Stimulated activated CD8-positive, alpha-beta memory T cell treated with anti-CD3 and anti-CD28 coated beads, Interleukin-4, amount 100 ng/mL, for 24 hours (primary cell): ENCODE measurements around the gene DLEC1.
A peak's percentile ranks its signal among the peaks of the same experiment; 100 is the strongest.

Source experiments
- DNase-seq: peaks from one replicate; pipeline ENCODE4 v3.0.0-alpha.2; 2020; ENCODE audit warnings: low read depth

Gene DLEC1

DNA sequence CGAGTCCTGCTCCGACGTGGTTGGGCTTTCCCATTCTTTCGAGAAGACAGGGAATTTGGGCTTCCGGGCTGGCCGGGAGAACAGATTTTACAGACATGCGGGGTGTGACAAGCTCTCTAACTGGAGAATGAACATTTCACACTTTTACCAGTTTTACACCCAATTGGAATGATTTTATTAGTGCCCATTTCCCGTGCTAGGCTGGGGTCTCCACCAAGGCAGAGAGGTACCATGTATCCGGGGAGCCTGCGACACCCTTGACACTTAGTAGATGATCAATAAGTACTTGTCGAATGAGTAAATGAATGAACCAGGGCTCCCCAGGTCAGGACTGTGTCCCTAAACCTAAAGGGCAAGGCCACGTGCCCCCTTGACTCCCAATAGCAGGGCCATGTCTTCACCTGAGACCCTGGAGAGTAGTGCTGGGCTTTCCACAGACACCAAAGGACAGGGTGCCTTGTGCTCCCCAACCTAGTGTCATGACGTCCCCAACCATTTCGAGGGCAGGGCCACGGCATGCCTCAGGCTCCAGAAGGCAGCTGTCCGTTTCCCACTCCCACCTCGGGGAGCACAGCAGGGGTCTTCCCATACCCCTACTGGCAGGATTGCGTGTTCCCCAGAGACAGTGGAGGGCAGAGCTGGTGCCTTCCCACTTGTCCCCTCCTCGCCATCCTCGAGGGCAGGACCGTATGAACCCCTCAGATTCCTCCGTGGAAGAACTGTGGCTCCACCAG lies 98.8 kb downstream of the DLEC1 start:
- no peak for DNase-seq

DNA sequence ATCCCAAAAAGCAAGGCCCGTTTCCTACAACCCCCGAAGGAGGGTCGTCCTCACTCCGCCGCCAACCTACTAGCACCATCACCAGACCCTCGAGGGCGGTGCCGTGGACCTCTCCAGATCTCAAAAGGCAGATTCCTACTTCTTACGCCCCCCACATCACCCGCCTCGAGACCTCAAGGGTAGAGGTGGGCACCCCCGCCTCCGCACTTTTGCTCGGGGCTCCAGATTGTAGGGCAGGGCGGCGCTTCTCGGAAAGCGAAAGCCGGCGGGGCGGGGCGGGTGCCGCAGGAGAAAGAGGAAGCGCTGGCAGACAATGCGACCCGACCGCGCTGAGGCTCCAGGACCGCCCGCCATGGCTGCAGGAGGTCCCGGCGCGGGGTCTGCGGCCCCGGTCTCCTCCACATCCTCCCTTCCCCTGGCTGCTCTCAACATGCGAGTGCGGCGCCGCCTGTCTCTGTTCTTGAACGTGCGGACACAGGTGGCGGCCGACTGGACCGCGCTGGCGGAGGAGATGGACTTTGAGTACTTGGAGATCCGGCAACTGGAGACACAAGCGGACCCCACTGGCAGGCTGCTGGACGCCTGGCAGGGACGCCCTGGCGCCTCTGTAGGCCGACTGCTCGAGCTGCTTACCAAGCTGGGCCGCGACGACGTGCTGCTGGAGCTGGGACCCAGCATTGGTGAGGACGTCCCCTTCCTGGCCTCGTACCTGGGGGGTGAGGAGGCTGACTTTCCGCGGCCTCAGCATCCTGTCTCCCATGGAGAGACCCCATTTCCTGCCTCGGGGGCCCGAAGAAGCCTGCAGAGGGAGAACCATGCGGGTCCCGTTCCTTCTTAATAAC lies 99.6 kb downstream of the DLEC1 start, which contains the start of gene MYD88:
MYD88 (plus strand) TSS at position 313 of the 842 bp plus-strand sequence; CDS start at position 353, 40 bp downstream.
- peak; percentile 82 for DNase-seq

DNA sequence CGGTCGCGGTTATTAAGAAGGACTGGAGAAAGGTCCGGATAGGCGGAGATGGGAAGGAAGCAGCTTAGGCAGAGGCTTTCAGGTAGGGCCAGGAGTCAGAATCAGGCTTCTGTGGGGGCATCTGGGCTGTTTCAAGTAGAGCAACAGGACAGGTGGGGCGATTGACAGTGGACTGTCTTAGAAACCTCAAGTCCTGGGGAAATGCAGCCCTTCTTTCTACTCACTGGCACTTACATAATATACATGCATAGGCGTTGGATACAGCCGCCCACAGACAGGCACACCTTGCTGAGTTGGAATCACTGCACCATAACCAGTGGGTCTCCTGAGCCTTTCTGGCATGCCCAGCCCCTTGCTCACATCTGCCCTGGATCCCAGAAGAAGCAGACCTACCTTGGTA lies 100.2 kb downstream of the DLEC1 start:
- no peak for DNase-seq

DNA sequence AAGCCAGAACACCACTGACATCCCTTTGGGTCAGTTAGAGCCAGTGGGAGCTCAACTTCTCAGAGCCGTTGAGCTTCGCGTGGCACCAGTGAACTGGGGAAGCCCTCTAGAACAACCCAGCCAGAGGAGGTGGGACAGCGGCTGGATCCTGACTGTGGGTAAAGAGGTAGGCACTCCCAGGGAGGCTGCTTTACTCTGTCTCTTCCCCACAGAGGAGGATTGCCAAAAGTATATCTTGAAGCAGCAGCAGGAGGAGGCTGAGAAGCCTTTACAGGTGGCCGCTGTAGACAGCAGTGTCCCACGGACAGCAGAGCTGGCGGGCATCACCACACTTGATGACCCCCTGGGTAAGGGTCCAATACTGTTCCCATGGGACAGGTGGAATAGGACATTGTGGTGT lies 100.6 kb downstream of the DLEC1 start:
- DNase-seq = no peak

DNA sequence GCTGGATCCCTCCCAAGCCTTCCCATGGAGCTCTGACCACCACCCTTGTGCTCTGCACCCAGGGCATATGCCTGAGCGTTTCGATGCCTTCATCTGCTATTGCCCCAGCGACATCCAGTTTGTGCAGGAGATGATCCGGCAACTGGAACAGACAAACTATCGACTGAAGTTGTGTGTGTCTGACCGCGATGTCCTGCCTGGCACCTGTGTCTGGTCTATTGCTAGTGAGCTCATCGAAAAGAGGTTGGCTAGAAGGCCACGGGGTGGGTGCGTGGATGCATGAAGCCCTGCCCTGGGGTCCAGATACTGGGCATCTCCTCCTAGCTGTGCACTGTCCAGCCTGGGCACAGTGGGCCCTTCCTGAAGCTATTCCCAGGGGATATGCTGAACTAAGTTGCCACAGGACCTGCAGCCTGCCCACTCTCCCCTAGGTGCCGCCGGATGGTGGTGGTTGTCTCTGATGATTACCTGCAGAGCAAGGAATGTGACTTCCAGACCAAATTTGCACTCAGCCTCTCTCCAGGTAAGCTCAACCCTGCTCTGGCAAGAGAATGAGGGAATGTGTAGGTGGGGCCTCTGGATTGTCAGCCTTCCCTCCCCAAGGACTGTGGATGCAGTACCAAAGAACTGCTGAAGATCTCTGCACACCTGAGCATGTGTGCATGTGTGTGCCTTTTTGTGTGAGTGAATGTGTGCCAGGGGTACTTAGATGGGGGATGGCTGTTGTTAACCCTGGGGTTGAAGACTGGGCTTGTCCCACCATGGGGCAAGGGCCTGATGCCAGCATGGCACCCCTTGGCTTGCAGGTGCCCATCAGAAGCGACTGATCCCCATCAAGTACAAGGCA lies 101.5 kb downstream of the DLEC1 start:
- DNase-seq = no peak

DNA sequence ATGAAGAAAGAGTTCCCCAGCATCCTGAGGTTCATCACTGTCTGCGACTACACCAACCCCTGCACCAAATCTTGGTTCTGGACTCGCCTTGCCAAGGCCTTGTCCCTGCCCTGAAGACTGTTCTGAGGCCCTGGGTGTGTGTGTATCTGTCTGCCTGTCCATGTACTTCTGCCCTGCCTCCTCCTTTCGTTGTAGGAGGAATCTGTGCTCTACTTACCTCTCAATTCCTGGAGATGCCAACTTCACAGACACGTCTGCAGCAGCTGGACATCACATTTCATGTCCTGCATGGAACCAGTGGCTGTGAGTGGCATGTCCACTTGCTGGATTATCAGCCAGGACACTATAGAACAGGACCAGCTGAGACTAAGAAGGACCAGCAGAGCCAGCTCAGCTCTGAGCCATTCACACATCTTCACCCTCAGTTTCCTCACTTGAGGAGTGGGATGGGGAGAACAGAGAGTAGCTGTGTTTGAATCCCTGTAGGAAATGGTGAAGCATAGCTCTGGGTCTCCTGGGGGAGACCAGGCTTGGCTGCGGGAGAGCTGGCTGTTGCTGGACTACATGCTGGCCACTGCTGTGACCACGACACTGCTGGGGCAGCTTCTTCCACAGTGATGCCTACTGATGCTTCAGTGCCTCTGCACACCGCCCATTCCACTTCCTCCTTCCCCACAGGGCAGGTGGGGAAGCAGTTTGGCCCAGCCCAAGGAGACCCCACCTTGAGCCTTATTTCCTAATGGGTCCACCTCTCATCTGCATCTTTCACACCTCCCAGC lies 102.4 kb downstream of the DLEC1 start:
- DNase-seq = no peak

DNA sequence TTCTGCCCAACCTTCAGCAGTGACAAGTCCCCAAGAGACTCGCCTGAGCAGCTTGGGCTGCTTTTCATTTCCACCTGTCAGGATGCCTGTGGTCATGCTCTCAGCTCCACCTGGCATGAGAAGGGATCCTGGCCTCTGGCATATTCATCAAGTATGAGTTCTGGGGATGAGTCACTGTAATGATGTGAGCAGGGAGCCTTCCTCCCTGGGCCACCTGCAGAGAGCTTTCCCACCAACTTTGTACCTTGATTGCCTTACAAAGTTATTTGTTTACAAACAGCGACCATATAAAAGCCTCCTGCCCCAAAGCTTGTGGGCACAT lies 102.9 kb downstream of the DLEC1 start:
- DNase-seq = no peak

DNA sequence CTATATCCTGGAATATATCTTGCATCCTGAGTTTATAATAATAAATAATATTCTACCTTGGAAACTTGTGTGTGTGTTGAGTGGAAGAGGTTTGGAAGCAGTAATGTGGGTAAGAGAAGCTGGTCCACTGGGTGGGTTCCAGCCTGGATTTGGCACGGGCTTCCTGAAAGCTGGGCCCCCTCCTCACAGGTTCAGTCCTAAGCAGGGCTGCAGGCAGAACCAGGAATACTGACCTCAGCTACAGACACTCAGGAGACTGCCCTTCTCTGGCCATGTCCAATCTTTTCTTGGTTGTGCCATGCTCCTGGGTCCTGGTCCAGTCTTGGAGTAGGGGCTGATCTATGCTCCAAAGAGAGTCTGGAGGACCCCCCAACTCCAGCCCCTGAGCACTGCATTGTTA lies 104.0 kb downstream of the DLEC1 start:
- no peak for DNase-seq

DNA sequence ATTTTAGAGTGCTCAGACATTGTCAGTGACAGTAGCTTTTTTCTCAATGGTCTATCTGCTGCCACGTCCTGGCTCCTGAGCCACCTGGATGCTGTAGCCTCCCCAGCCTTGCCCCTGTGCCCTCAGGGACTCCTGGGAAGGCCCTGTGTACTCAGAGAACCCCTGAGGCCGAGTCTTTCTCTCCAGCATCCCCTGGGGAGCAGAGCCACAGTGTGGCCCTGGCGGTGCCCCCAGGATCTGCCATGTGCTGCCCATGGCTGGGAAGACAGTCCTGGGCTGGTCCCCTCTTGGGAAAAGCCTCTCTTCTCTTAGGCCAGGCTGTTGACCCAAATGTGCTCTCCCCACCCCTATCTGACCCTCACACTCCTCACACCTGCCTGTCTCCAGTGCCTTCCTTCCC lies 104.5 kb downstream of the DLEC1 start:
- DNase-seq = no peak

DNA sequence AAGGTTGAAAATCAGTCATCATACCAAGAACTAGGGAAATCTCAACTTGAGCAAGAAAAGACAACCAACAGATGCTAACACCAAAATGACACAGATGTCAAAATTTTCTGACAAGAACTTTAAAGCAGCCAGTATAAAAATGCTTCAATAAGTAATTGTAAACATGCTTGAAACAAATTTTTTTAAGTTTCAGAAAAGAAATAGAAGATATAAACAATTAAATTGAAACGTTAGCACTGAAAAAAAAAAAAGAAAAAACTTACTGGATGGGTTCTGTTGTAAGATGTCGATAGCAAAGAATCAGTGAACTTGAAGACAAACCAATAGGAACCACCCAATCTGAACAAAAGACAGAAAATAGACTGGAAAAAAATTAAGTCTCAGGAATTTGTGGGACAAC lies 107.5 kb downstream of the DLEC1 start:
- DNase-seq = no peak

DNA sequence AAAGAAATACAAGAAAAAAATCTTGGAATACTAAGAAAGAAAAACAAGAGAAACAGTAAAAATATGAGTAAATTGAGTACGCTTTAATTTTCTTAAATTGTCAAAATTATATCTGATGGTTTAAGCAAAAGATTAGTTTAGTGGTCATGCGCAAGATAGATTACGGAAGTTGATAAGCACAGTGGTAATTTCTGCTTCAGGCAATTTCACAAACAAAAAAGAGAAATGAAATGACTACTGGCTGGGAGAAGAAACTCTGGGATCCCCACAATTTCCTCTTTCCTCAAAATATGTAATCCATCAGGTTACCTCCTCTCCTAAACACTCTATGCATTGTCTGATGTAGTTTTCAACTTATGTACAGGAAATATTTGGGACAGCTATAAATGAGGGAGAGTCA lies 108.4 kb downstream of the DLEC1 start:
- no peak for DNase-seq

DNA sequence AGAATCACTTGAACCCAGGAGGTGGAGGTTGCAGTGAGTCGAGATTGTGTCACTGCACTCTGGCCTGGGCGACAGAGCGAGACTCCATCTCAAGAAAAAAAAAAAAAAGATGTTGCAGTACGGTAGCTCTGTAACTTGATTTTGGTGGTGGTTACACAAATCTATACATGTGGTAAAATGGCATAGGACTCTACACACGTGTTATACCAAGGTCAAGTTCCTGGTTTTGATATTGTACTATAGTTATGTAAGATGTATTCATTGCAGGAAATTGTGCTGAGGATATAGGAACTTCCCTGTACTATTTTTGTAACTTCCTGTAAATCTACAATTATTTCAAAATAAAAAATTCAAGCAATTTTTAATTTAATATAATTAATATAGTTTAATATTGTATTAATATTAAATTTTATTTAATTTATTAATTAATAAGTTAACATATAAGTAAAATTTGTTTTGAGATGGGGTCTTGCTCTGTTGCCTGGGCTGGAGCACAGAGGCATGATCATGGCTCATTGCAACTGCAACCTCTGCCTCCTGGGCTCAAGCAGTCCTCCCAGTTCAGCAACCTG lies 109.4 kb downstream of the DLEC1 start:
- DNase-seq = no peak

DNA sequence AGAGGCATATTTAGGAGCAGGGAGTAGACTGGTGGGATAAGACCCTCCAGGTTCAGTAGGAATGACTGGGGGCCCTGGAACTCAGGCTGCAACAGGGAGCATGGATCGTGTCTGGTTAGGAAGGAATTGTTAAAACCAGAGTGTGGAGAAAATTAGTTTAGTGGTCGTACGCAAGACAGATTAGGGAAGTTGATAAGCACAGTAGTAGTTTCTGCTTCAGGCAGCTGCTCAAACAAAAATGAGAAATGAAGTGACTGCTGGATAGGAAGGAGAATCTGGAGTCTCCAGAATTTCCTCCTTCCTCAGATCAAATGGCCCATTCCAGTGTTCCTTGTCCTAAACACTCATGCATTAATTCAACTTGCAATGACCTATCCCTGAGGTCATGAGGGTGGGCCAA lies 110.7 kb downstream of the DLEC1 start:
- DNase-seq = no peak

DNA sequence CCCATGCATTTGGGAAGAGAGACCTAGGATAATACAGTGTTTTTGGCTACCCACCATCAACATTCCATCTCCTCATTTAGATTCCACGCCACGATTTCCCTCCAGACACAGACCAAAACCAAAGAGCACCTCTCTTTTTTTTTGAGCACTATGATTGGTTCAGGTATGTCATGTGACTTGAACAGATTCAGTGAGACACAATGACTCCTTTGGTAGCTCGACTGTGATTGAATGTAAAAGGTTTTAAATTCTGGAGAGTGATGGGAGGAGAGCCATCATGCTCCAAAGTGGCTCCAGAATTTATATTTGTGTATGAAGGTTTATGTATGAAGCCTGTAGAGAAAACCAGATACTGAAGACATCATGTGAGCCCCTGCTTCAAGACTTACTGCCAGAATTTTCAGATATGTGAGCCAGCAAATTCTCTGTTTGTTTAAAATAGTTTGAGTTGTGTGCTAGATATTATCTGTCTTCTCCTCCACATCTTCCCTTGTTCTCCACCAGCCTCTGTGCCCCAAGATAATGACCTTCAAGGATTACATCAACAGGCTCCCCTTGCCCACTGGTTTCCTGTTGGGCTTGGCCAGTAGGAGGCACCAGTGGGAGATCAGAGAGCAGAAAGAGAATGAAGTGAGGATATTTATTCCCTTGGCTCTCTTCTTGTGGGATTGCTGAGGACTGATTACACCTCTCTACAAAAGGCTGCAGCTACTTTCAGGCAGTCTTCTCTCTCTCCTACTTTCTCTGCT lies 111.9 kb downstream of the DLEC1 start:
- DNase-seq = no peak

DNA sequence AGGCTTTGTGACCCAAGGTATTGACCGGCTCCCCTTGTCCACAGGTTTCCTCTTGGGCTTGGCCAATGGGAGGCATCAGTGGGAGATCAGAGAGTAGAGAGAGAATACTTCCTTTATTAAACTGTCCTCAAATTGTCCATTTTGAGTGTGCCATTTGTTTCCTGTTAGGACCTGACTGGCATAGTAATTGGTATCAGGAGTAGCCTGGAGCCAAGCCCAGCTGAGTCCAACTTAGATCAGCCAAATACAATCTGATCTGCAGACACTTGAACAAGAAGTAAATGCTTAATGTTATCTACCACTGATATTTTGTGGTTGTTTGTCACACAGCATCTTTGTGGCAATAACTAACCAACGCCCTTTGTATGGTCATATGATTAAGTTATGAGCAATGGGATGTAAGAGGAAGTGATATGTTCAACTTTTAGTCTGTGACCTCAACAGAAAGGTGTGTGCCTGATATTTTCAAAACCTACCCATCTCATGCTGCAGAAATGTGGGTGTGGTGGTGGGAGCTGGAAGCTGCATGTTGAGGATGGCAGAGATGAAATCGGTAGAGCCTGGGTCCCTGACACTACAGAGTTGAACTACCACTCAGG lies 112.8 kb downstream of the DLEC1 start:
- DNase-seq = no peak

DNA sequence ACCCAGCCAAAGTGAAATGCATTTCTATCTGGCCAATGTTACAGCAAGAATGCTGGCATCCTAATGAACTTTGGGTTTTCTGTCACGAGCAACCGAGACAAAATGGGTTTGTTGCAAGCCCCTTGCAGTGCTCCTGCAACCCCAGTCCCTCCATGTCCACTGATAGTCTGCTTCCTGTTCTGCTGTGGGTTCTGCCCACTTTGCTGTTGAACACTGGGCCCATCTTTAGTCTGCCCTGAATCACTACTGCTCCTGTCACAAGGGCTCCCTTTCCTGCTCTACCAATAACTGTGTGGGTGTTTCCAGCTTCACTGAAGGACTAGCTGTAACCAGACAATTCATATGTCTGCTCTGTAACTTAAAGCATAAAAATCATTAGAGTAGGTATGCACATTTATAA lies 113.6 kb downstream of the DLEC1 start:
- no peak for DNase-seq

DNA sequence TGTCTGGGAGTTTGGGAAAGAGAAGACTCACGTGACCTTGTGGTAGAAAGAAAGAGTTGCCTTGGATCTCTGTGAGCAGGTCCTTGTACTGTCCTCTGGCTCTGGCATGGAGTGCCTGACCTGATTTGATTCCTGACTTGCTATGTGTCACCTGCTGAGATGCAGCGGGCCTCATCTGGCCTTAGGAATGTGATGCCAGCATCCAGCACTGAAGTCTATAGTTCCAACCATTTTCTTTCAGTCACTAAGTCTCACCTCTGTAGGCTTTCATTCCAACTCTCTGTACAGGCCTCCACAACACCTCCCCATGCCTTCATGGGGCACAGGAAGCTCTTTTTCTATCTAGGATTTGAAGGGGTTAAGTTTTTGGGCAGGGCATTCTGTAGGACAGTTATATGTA lies 114.2 kb downstream of the DLEC1 start:
- DNase-seq = no peak

DNA sequence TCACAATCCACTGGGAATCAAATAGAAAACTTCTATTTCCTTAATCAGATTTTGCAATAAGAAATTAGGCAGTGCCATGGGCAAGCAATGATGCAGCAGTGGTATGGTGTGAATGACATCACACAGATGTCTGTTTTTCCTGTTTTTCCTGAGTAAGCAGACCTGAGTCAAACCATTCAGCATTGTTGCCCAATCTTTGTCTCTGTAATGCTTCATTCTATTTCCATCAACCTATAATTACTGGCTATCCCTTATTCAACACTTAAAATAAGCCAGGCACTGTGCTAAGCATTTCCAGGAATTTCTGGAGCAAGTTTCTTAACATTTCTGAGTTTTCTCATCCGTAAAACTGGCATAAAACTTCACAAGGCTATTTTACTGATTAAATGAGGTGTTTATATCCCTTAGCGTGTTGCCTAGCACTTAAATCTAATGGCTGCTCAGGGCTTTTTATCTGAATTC lies 115.1 kb downstream of the DLEC1 start:
- no peak for DNase-seq

DNA sequence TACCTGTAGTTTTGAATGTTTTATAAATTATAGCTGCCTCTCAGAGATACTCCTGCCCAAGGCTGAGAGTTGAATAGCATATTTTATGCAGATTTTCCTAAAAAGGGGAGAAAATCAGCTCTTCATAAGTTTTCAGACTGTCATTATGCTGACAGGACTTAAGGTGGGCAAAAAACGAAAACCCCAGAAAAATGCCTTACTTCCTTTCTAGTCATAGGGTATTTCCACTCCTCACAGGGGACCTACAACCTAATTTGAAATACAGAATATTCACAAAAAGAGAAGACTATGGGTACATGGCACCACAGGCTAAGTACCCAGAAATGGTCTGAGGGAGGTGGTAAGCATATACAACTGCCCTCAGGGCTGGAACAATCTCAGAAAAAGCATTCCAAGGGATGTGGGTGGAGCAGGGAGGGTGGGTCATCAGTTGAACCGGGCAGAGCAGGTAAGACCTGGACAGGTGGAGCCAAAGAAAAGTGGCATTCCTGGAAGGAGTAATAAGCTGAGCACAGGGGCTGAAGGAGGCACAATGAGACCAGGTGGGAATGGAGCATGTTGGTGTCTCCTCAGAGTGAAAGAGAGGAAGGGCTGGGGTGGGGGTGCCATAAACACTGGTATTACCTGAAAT lies 115.7 kb downstream of the DLEC1 start:
- no peak for DNase-seq

DNA sequence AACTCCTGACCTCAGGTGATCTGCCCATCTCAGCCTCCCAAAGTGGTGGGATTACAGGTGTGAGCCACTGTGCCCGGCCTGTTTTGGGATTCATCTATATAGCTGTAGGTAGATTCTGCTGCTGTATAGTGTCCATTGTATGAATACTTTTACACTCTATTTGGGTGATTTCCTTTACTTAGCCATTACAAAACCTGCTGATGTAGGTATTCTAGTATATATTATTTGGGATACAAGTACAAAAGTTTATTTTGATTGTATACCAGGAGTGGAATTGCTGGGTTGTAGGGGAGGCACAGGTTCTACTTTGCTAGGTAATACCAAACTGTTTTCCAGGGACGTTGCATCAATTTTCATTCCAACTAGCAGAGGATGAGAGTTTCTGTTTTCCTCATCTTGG lies 116.8 kb downstream of the DLEC1 start:
- no peak for DNase-seq
